DOHH2 (cell line): ENCODE results near the gene ZNF862.

Experiments used
- H3F3A ChIP-seq: fragments of 200-600 bp; sonication (generic), shearing (Covaris generic); 2 replicates; pipeline ENCODE4 v1.6.0; 2016; ENCODE audit warnings: antibody characterized with exemption, mild to moderate bottlenecking; ENCODE audit not compliant: control insufficient read depth, insufficient read depth
- H3K27ac ChIP-seq: fragments of 200-600 bp; sonication (generic); 2 replicates; pipeline ENCODE4 v1.5.1; 2014; ENCODE audit warnings: low read depth, mild to moderate bottlenecking, low read length, moderate library complexity
- H3K27me3 ChIP-seq: fragments of 200-600 bp; sonication (generic); 2 replicates; pipeline ENCODE4 v1.6.1; 2014; ENCODE audit warnings: mild to moderate bottlenecking, low read length, mixed read lengths; ENCODE audit not compliant: control insufficient read depth
- H3K36me3 ChIP-seq: fragments of 200-600 bp; sonication (generic); 2 replicates; pipeline ENCODE4 v1.6.1; 2014; ENCODE audit warnings: mild to moderate bottlenecking, low read length, moderate library complexity, mixed read lengths; ENCODE audit not compliant: control insufficient read depth
- H3K4me1 ChIP-seq: fragments of 200-600 bp; sonication (generic); 2 replicates; pipeline ENCODE4 v1.6.1; 2014; ENCODE audit warnings: mild to moderate bottlenecking, low read length, mixed read lengths; ENCODE audit not compliant: control insufficient read depth
- H3K4me2 ChIP-seq: fragments of 200-600 bp; sonication (generic); 2 replicates; pipeline ENCODE4 v1.6.0; 2014; ENCODE audit warnings: mild to moderate bottlenecking, low read length, moderate library complexity
- H3K4me3 ChIP-seq: fragments of 200-600 bp; sonication (generic); 2 replicates; pipeline ENCODE4 v1.5.1; 2014; ENCODE audit warnings: mild to moderate bottlenecking, low read length, mixed read lengths
- H3K79me2 ChIP-seq: fragments of 200-600 bp; sonication (generic); 2 replicates; pipeline ENCODE4 v1.6.1; 2014; ENCODE audit warnings: mild to moderate bottlenecking, low read length, mixed read lengths; ENCODE audit not compliant: control insufficient read depth
- H3K9me2 ChIP-seq: fragments of 200-600 bp; sonication (generic); replicated peaks from 2 replicates; pipeline ENCODE4 v1.6.1; 2014; ENCODE audit warnings: mild to moderate bottlenecking, low read length, mixed read lengths; ENCODE audit not compliant: control insufficient read depth
- H3K9me3 ChIP-seq: fragments of 200-600 bp; sonication (generic); 2 replicates; pipeline ENCODE4 v1.6.1; 2014; ENCODE audit warnings: antibody characterized with exemption, low read length, mixed read lengths; ENCODE audit not compliant: control insufficient read depth, insufficient read depth
- H4K20me1 ChIP-seq: fragments of 200-600 bp; sonication (generic); 2 replicates; pipeline ENCODE4 v1.6.0; 2014; ENCODE audit warnings: low read depth, mild to moderate bottlenecking, antibody characterized with exemption, low read length, moderate library complexity; ENCODE audit not compliant: control insufficient read depth, insufficient read depth
- CTCF ChIP-seq: fragments of 200-600 bp; sonication (generic); IDR thresholded peaks from one replicate; pipeline ENCODE4 v1.5.1; 2014; ENCODE audit warnings: antibody characterized with exemption, mild to moderate bottlenecking, low read depth, low read length; ENCODE audit not compliant: poor library complexity, severe bottlenecking
- EZH2phosphoT487 ChIP-seq: fragments of 200-600 bp; sonication (generic); IDR thresholded peaks from 2 replicates; pipeline ENCODE4 v1.6.1; 2017; ENCODE audit warnings: borderline replicate concordance, mild to moderate bottlenecking, antibody characterized with exemption, low read length, moderate library complexity, mixed read lengths

Gene ZNF862

GRCh38 chr7:149806726-149807125 is 31.4 kb upstream of the ZNF862 start:
- H3K9me2 ChIP-seq: no peaks in the 10 kb centered on the region
- no peak for TF ChIP-seq CTCF
- no peak for TF ChIP-seq EZH2phosphoT487
- no peak overlapping the region for H3K4me3 ChIP-seq
- no peak overlapping the region for H3K4me2 ChIP-seq
- no peaks in the 10 kb centered on the region for H3F3A ChIP-seq
- H3K9me3 ChIP-seq: no peaks in the 10 kb centered on the region
- H3K27me3 ChIP-seq: no peaks in the 10 kb centered on the region
- no peaks in the 10 kb centered on the region for H3K79me2 ChIP-seq
- H4K20me1 ChIP-seq: 0 out of 2 replicates have a peak, but pooled peaks cover 3% of the 10 kb centered on the region
- no peaks in the 10 kb centered on the region for H3K4me1 ChIP-seq
- H3K27ac ChIP-seq: no peak overlapping the region
- no peaks in the 10 kb centered on the region for H3K36me3 ChIP-seq

- H3K4me1 ChIP-seq: no peaks in the 10 kb centered on the region
- H3K27ac ChIP-seq: no peak overlapping the region
- H3K9me2 ChIP-seq: no peaks in the 10 kb centered on the region
- H3K4me3 ChIP-seq: no peak overlapping the region
- H3K36me3 ChIP-seq: no peaks in the 10 kb centered on the region
- 0 out of 2 replicates have a peak, but pooled peaks cover 6% of the 10 kb centered on the region for H4K20me1 ChIP-seq
- no peaks in the 10 kb centered on the region for H3K79me2 ChIP-seq
- no peak overlapping the region for H3K4me2 ChIP-seq
- no peak for TF ChIP-seq CTCF
- TF ChIP-seq EZH2phosphoT487: no peak
- H3K9me3 ChIP-seq: no peaks in the 10 kb centered on the region
- H3F3A ChIP-seq: no peaks in the 10 kb centered on the region
- H3K27me3 ChIP-seq: no peaks in the 10 kb centered on the region
Measured at GRCh38 chr7:149808311-149808710, 29.9 kb upstream of the ZNF862 start.

DNA sequence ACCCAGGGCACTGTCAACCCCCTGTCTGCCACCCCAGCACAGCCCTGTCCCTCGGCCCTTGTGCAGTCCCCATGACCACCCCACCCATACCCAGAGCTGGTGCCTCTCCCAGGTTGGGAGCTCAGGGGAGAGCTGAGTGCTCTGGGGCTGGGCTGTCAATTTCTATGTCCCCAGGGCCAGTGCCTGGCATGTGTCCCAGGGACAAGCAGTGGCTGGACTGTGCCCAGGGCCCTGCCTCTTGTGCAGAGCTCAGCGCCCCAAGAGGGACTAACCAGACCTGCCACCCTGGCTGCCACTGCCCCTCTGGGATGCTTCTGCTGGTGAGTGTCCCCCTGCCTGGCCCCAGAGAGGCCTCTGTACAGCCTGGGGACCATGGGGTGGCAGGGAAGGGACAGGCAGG is 29.0 kb upstream of the ZNF862 start:
- Histone ChIP-seq H3K4me1 (no peaks in the 10 kb centered on the region), H3K4me3 (no peak overlapping the region), H3K9me3 (no peaks in the 10 kb centered on the region), H3F3A (no peaks in the 10 kb centered on the region), H4K20me1 (0 out of 2 replicates have a peak, but pooled peaks cover 6% of the 10 kb centered on the region), H3K27ac (no peak overlapping the region), H3K27me3 (no peaks in the 10 kb centered on the region), H3K9me2 (no peaks in the 10 kb centered on the region), H3K79me2 (no peaks in the 10 kb centered on the region), H3K36me3 (no peaks in the 10 kb centered on the region), H3K4me2 (no peak overlapping the region)
- no peak for TF ChIP-seq EZH2phosphoT487
- no peak for TF ChIP-seq CTCF
